Fibroblast of mammary gland (primary cell): ENCODE results near the gene ARSG.

Experiments used
- DNase-seq: peaks from one replicate; pipeline ENCODE4 v3.0.0-alpha.2; 2010; ENCODE audit warnings: low read depth
- H3K4me3 ChIP-seq: 2 replicates; pipeline ENCODE4 v1.5.1; 2011; ENCODE audit warnings: low read depth, mild to moderate bottlenecking, low read length, moderate library complexity; ENCODE audit not compliant: control insufficient read depth
- CTCF ChIP-seq: conservative IDR thresholded peaks from 2 replicates; pipeline ENCODE4 v1.5.1; 2011; ENCODE audit warnings: low read depth, low read length, inconsistent platforms; ENCODE audit not compliant: control insufficient read depth, insufficient read depth

Gene ARSG

GRCh38 chr17:68459037-68459639 is 167.8 kb downstream of the ARSG start:
- H3K4me3 ChIP-seq = no peak overlapping the region
- no peak for DNase-seq
- no peak for TF ChIP-seq CTCF

- no peak overlapping the region for H3K4me3 ChIP-seq
- no peak for TF ChIP-seq CTCF
- DNase-seq = no peak
Observed at GRCh38 chr17:68460146-68460545, 168.9 kb downstream of the ARSG start.

GRCh38 chr17:68460715-68461114 is 169.4 kb downstream of the ARSG start:
- no peak for DNase-seq
- H3K4me3 ChIP-seq = no peak overlapping the region
- no peak for TF ChIP-seq CTCF

GRCh38 chr17:68461122-68461539 is 169.8 kb downstream of the ARSG start:
- TF ChIP-seq CTCF = no peak
- H3K4me3 ChIP-seq = no peak overlapping the region
- no peak for DNase-seq

GRCh38 chr17:68461589-68461988 is 170.3 kb downstream of the ARSG start:
- no peak for DNase-seq
- H3K4me3 ChIP-seq = no peak overlapping the region
- no peak for TF ChIP-seq CTCF

GRCh38 chr17:68462381-68463210 is 171.3 kb downstream of the ARSG start:
- H3K4me3 ChIP-seq = no peak overlapping the region
- TF ChIP-seq CTCF = peak; percentile 72
- DNase-seq = peak; percentile 88
